Measurements from ENCODE around the gene NPAS1.
A peak's percentile ranks its signal among the peaks of the same experiment; 100 is the strongest.

DNA sequence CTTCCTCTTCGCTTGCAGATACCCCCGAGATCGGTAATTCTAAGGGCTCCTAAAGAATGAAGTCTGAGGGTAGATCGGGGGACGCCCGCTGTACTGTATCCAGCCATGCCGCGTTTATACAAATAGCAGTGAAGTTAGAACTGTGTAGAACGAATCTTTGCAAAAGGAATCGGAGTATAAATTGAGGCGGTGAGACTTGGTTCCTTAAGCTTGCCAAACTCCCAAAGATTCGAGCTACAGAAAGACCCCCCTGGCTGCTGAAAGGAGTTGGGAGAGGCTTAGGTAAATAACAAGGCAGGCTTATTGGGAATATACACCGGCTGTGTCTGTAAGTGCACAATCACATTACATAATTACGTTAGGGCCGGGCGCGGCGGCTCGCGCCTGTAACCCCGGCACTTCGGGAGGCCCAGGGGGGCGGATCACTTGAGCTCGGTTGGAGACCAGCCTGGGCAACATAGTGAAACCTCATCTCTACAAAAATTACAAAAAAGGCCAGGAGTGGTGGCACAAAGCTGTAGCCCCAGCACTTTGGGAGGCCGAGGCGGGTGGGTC lies 16.5 kb downstream of the NPAS1 start:
- TF ChIP-seq, protein P1, sequence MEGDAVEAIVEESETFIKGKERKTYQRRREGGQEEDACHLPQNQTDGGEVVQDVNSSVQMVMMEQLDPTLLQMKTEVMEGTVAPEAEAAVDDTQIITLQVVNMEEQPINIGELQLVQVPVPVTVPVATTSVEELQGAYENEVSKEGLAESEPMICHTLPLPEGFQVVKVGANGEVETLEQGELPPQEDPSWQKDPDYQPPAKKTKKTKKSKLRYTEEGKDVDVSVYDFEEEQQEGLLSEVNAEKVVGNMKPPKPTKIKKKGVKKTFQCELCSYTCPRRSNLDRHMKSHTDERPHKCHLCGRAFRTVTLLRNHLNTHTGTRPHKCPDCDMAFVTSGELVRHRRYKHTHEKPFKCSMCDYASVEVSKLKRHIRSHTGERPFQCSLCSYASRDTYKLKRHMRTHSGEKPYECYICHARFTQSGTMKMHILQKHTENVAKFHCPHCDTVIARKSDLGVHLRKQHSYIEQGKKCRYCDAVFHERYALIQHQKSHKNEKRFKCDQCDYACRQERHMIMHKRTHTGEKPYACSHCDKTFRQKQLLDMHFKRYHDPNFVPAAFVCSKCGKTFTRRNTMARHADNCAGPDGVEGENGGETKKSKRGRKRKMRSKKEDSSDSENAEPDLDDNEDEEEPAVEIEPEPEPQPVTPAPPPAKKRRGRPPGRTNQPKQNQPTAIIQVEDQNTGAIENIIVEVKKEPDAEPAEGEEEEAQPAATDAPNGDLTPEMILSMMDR (IDR thresholded peaks at IDR 0.05) = peak in 1 of 3 donors; percentile 24
- no peak for TF ChIP-seq POLR2A (IDR thresholded peaks at IDR 0.05)
